GM23338 (cell line): ENCODE results near the gene EXOC3L2. TPM values are rescaled to one million over a fixed set of nuclear protein-coding genes. Genes with fewer than 3 reads are reported as not detected.

Source experiments
- ATAC-seq: fragments of 200-7000 bp; cut with Tn5 transposase; 3 replicates; pipeline ENCODE4 v1.9.1; 2020
- DNase-seq: peaks from one replicate; pipeline ENCODE4 v3.0.0-alpha.2; 2015; ENCODE audit warnings: low spot score
- H2AFZ ChIP-seq: fragments of 200-600 bp; sonication (generic); 2 replicates; pipeline ENCODE4 v1.8.0; 2016; ENCODE audit warnings: antibody characterized with exemption, mild to moderate bottlenecking, moderate library complexity
- H3F3A ChIP-seq: fragments of 200-600 bp; sonication (generic); replicated peaks from 2 replicates; pipeline ENCODE4 v1.8.0; 2017; ENCODE audit warnings: antibody characterized with exemption, mixed run types, low read depth
- H3K27ac ChIP-seq: fragments of 200-600 bp; sonication (generic); 2 replicates; pipeline ENCODE4 v1.6.1; 2016; ENCODE audit warnings: low read depth
- H3K27me3 ChIP-seq: fragments of 200-600 bp; sonication (generic); 2 replicates; pipeline ENCODE4 v1.8.0; 2016; ENCODE audit warnings: mild to moderate bottlenecking, mixed run types, moderate library complexity; ENCODE audit not compliant: insufficient read depth
- H3K36me3 ChIP-seq: fragments of 200-600 bp; sonication (generic); 2 replicates; pipeline ENCODE4 v1.8.0; 2016; ENCODE audit warnings: mild to moderate bottlenecking; ENCODE audit not compliant: insufficient read depth
- H3K4me1 ChIP-seq: fragments of 200-600 bp; sonication (generic); 2 replicates; pipeline ENCODE4 v1.8.0; 2016; ENCODE audit warnings: mild to moderate bottlenecking, moderate library complexity; ENCODE audit not compliant: insufficient read depth
- H3K4me2 ChIP-seq: fragments of 200-600 bp; sonication (generic); 2 replicates; pipeline ENCODE4 v1.7.1; 2017; ENCODE audit warnings: mixed run types
- H3K4me3 ChIP-seq: fragments of 200-600 bp; sonication (generic); 2 replicates; pipeline ENCODE4 v1.6.1; 2016; ENCODE audit warnings: mixed run types
- H3K79me2 ChIP-seq: fragments of 200-600 bp; sonication (generic); replicated peaks from 2 replicates; pipeline ENCODE4 v1.8.0; 2017; ENCODE audit warnings: mild to moderate bottlenecking; ENCODE audit not compliant: insufficient read depth
- H3K9me2 ChIP-seq: fragments of 200-600 bp; sonication (generic); 2 replicates; pipeline ENCODE4 v1.8.0; 2017; ENCODE audit not compliant: insufficient read depth
- H4K20me1 ChIP-seq: fragments of 200-600 bp; sonication (generic); replicated peaks from 2 replicates; pipeline ENCODE4 v1.8.0; 2017; ENCODE audit warnings: mild to moderate bottlenecking; ENCODE audit not compliant: insufficient read depth
- H3K27ac Mint-ChIP-seq: 2 replicates; pipeline ENCODE4 v1.8.0; 2020; ENCODE audit warnings: inconsistent platforms, mild to moderate bottlenecking, moderate library complexity, mixed read lengths
- H3K27me3 Mint-ChIP-seq: 3 replicates; pipeline ENCODE4 v1.8.0; 2022; ENCODE audit warnings: low read depth, mild to moderate bottlenecking, moderate library complexity, mixed read lengths, inconsistent platforms; ENCODE audit not compliant: insufficient read depth, poor library complexity
- H3K36me3 Mint-ChIP-seq: 3 replicates; pipeline ENCODE4 v1.8.0; 2021; ENCODE audit warnings: low read depth, mild to moderate bottlenecking, inconsistent platforms, moderate library complexity, mixed read lengths
- H3K4me1 Mint-ChIP-seq: 3 replicates; pipeline ENCODE4 v1.8.0; 2020; ENCODE audit warnings: mild to moderate bottlenecking, inconsistent platforms, mixed read lengths
- H3K4me3 Mint-ChIP-seq: 3 replicates; pipeline ENCODE4 v1.8.0; 2021; ENCODE audit warnings: moderate library complexity, mild to moderate bottlenecking, inconsistent platforms, mixed read lengths
- H3K9me3 Mint-ChIP-seq: 3 replicates; pipeline ENCODE4 v1.8.0; 2020; ENCODE audit warnings: moderate library complexity, mild to moderate bottlenecking, inconsistent platforms, mixed read lengths
- CREB1 ChIP-seq: fragments of 250-450 bp; sonication (Bioruptor Pico); IDR thresholded peaks from 2 replicates; pipeline ENCODE4 v1.5.0; 2020; ENCODE audit warnings: low read depth, mild to moderate bottlenecking, moderate library complexity
- EZH2 ChIP-seq: fragments of 200-600 bp; sonication (generic); IDR thresholded peaks from one replicate; pipeline ENCODE4 v1.8.0; 2017; ENCODE audit warnings: antibody characterized with exemption, mild to moderate bottlenecking, low read depth; ENCODE audit not compliant: unreplicated experiment
- EZH2phosphoT487 ChIP-seq: fragments of 200-600 bp; sonication (generic); IDR thresholded peaks from one replicate; pipeline ENCODE4 v1.8.1; 2018; ENCODE audit warnings: antibody characterized with exemption; ENCODE audit not compliant: unreplicated experiment
- JUNB ChIP-seq: IDR thresholded peaks from one replicate; pipeline ENCODE4 v1.6.1; 2016; ENCODE audit warnings: antibody characterized with exemption; ENCODE audit not compliant: unreplicated experiment
- NANOG ChIP-seq: IDR thresholded peaks from 2 replicates; pipeline ENCODE4 v1.6.1; 2016; ENCODE audit warnings: antibody characterized with exemption, borderline replicate concordance
- POLR2AphosphoS5 ChIP-seq: IDR thresholded peaks from 2 replicates; pipeline ENCODE4 v1.6.1; 2016; ENCODE audit warnings: antibody characterized with exemption, low read depth
- STAT1 ChIP-seq: IDR thresholded peaks from one replicate; pipeline ENCODE4 v1.6.1; 2016; ENCODE audit warnings: antibody characterized with exemption; ENCODE audit not compliant: unreplicated experiment
- ZNF114 ChIP-seq: fragments of 250-450 bp; sonication (Bioruptor Pico); IDR thresholded peaks from 2 replicates; pipeline ENCODE4 v1.5.0; 2020; ENCODE audit warnings: mild to moderate bottlenecking, moderate library complexity
- ZNF331 ChIP-seq: fragments of 250-450 bp; sonication (Bioruptor Pico); IDR thresholded peaks from 2 replicates; pipeline ENCODE4 v1.5.0; 2020; ENCODE audit warnings: low read depth, mild to moderate bottlenecking, moderate library complexity
- polyA plus RNA-seq: library from polyadenylated mRNA; unstranded; fragments of >200 nt; fragmentation: Nextera tagmentation; extraction: Ambion mirVana; gene quantifications from 2 replicates; pipeline ENCODE4 v1.2.1, GENCODE V29; 2016
- total RNA-seq: library from RNA; depleted of rRNA; stranded (reverse); fragments of >200 nt; shearing (Covaris generic); gene quantifications from 2 replicates; pipeline ENCODE4 v1.2.3, GENCODE V29; 2014
- TF ChIP-seq, protein P1 (sequence below): fragments of 250-450 bp; sonication (Bioruptor Pico); IDR thresholded peaks from 2 replicates; pipeline ENCODE4 v1.5.0; 2020; ENCODE audit warnings: mild to moderate bottlenecking, moderate library complexity
- TF ChIP-seq, protein P2 (sequence below): IDR thresholded peaks from one replicate; pipeline ENCODE4 v1.6.1; 2018; ENCODE audit warnings: antibody characterized with exemption; ENCODE audit not compliant: unreplicated experiment
- TF ChIP-seq, protein P3 (sequence below), 2 experiments: fragments of 200-600 bp in 1 of 2; sonication (generic) in 1 of 2; conservative IDR thresholded peaks; 2 replicates each; pipeline versions ENCODE4 v1.5.1 to v1.6.1; 2016 to 2017; ENCODE audit warnings: antibody characterized with exemption in 2 of 2, low read depth in 2 of 2, mild to moderate bottlenecking in 2 of 2, moderate library complexity in 1 of 2
- TF ChIP-seq, protein P4 (sequence below): IDR thresholded peaks from 2 replicates; pipeline ENCODE4 v1.6.1; 2016; ENCODE audit warnings: antibody characterized with exemption

The EXOC3L2 gene
- total and polyA plus RNA-seq, 2 experiments from 2014 or later, result 2.8 to 3.2 TPM

DNA sequence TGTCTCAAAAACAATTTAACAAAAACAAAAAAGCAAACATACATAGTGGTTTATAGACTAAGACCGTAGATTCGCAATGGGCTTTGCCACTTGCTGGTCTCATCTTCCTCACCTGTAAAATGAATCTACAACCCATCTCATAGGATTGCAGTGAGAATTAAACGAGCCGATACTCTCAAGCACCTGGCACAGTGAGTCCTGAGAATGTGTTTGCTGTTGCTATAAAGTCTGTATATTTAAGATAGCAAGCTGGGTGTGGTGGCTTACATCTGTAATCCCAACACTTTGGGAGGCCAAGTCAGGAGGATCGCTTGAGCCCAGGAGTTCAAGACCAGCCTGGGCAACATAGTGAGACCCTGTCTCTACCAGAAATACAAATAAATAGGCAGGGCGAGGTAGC lies 22.5 kb downstream of the EXOC3L2 start:
- no peaks in the 10 kb centered on the region for H3K36me3 ChIP-seq
- H3K79me2 ChIP-seq, result no peaks in the 10 kb centered on the region
- H2AFZ ChIP-seq, result no peak overlapping the region
- ATAC-seq (no peak), DNase-seq (no peak)
- H3K4me2 ChIP-seq, result no peak overlapping the region
- Mint-ChIP-seq H3K9me3 (no peaks in the 10 kb centered on the region), H3K4me1 (peaks cover 5% of the 10 kb centered on the region), H3K27me3 (peaks cover 23% of the 10 kb centered on the region), H3K36me3 (no peaks in the 10 kb centered on the region), H3K27ac (no peak overlapping the region), H3K4me3 (no peak overlapping the region)
- no peak overlapping the region for H3K27ac ChIP-seq
- H3K9me2 ChIP-seq, result no peaks in the 10 kb centered on the region
- peaks cover 15% of the 10 kb centered on the region for H3K27me3 ChIP-seq
- H3K4me3 ChIP-seq, result no peak overlapping the region
- H3F3A ChIP-seq, result 0 out of 2 replicates have a peak, but pooled peaks cover 5% of the 10 kb centered on the region
- TF ChIP-seq ZNF331 (CRISPR knock-in tag) (no peak), POLR2AphosphoS5 (no peak), CREB1 (no peak), EZH2 (no peak), NANOG (no peak), JUNB (no peak), ZNF114 (CRISPR knock-in tag) (no peak), STAT1 (no peak), EZH2phosphoT487 (no peak)
- TF ChIP-seq, protein P1, sequence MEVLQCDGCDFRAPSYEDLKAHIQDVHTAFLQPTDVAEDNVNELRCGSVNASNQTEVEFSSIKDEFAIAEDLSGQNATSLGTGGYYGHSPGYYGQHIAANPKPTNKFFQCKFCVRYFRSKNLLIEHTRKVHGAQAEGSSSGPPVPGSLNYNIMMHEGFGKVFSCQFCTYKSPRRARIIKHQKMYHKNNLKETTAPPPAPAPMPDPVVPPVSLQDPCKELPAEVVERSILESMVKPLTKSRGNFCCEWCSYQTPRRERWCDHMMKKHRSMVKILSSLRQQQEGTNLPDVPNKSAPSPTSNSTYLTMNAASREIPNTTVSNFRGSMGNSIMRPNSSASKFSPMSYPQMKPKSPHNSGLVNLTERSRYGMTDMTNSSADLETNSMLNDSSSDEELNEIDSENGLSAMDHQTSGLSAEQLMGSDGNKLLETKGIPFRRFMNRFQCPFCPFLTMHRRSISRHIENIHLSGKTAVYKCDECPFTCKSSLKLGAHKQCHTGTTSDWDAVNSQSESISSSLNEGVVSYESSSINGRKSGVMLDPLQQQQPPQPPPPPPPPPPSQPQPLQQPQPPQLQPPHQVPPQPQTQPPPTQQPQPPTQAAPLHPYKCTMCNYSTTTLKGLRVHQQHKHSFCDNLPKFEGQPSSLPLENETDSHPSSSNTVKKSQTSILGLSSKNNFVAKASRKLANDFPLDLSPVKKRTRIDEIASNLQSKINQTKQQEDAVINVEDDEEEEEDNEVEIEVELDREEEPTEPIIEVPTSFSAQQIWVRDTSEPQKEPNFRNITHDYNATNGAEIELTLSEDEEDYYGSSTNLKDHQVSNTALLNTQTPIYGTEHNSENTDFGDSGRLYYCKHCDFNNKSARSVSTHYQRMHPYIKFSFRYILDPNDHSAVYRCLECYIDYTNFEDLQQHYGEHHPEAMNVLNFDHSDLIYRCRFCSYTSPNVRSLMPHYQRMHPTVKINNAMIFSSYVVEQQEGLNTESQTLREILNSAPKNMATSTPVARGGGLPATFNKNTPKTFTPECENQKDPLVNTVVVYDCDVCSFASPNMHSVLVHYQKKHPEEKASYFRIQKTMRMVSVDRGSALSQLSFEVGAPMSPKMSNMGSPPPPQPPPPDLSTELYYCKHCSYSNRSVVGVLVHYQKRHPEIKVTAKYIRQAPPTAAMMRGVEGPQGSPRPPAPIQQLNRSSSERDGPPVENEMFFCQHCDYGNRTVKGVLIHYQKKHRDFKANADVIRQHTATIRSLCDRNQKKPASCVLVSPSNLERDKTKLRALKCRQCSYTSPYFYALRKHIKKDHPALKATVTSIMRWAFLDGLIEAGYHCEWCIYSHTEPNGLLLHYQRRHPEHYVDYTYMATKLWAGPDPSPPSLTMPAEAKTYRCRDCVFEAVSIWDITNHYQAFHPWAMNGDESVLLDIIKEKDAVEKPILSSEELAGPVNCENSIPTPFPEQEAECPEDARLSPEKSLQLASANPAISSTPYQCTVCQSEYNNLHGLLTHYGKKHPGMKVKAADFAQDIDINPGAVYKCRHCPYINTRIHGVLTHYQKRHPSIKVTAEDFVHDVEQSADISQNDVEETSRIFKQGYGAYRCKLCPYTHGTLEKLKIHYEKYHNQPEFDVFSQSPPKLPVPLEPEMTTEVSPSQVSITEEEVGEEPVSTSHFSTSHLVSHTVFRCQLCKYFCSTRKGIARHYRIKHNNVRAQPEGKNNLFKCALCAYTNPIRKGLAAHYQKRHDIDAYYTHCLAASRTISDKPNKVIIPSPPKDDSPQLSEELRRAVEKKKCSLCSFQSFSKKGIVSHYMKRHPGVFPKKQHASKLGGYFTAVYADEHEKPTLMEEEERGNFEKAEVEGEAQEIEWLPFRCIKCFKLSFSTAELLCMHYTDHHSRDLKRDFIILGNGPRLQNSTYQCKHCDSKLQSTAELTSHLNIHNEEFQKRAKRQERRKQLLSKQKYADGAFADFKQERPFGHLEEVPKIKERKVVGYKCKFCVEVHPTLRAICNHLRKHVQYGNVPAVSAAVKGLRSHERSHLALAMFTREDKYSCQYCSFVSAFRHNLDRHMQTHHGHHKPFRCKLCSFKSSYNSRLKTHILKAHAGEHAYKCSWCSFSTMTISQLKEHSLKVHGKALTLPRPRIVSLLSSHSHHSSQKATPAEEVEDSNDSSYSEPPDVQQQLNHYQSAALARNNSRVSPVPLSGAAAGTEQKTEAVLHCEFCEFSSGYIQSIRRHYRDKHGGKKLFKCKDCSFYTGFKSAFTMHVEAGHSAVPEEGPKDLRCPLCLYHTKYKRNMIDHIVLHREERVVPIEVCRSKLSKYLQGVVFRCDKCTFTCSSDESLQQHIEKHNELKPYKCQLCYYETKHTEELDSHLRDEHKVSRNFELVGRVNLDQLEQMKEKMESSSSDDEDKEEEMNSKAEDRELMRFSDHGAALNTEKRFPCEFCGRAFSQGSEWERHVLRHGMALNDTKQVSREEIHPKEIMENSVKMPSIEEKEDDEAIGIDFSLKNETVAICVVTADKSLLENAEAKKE (CRISPR knock-in tag), result no peak
- TF ChIP-seq, protein P2, sequence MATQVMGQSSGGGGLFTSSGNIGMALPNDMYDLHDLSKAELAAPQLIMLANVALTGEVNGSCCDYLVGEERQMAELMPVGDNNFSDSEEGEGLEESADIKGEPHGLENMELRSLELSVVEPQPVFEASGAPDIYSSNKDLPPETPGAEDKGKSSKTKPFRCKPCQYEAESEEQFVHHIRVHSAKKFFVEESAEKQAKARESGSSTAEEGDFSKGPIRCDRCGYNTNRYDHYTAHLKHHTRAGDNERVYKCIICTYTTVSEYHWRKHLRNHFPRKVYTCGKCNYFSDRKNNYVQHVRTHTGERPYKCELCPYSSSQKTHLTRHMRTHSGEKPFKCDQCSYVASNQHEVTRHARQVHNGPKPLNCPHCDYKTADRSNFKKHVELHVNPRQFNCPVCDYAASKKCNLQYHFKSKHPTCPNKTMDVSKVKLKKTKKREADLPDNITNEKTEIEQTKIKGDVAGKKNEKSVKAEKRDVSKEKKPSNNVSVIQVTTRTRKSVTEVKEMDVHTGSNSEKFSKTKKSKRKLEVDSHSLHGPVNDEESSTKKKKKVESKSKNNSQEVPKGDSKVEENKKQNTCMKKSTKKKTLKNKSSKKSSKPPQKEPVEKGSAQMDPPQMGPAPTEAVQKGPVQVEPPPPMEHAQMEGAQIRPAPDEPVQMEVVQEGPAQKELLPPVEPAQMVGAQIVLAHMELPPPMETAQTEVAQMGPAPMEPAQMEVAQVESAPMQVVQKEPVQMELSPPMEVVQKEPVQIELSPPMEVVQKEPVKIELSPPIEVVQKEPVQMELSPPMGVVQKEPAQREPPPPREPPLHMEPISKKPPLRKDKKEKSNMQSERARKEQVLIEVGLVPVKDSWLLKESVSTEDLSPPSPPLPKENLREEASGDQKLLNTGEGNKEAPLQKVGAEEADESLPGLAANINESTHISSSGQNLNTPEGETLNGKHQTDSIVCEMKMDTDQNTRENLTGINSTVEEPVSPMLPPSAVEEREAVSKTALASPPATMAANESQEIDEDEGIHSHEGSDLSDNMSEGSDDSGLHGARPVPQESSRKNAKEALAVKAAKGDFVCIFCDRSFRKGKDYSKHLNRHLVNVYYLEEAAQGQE, result no peak
- TF ChIP-seq, protein P3, sequence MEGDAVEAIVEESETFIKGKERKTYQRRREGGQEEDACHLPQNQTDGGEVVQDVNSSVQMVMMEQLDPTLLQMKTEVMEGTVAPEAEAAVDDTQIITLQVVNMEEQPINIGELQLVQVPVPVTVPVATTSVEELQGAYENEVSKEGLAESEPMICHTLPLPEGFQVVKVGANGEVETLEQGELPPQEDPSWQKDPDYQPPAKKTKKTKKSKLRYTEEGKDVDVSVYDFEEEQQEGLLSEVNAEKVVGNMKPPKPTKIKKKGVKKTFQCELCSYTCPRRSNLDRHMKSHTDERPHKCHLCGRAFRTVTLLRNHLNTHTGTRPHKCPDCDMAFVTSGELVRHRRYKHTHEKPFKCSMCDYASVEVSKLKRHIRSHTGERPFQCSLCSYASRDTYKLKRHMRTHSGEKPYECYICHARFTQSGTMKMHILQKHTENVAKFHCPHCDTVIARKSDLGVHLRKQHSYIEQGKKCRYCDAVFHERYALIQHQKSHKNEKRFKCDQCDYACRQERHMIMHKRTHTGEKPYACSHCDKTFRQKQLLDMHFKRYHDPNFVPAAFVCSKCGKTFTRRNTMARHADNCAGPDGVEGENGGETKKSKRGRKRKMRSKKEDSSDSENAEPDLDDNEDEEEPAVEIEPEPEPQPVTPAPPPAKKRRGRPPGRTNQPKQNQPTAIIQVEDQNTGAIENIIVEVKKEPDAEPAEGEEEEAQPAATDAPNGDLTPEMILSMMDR (conservative IDR thresholded peaks at IDR 0.05; ENCODE audit: low read depth in 2 of 2), result no peak
- TF ChIP-seq, protein P4, sequence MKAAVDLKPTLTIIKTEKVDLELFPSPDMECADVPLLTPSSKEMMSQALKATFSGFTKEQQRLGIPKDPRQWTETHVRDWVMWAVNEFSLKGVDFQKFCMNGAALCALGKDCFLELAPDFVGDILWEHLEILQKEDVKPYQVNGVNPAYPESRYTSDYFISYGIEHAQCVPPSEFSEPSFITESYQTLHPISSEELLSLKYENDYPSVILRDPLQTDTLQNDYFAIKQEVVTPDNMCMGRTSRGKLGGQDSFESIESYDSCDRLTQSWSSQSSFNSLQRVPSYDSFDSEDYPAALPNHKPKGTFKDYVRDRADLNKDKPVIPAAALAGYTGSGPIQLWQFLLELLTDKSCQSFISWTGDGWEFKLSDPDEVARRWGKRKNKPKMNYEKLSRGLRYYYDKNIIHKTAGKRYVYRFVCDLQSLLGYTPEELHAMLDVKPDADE, result no peak
- peaks cover 13% of the 10 kb centered on the region; the same call in 1 of the 2 replicates for H3K4me1 ChIP-seq
- H4K20me1 ChIP-seq, result no peaks in the 10 kb centered on the region
